ENCODE results near the gene WDSUB1. TPM values are rescaled to one million over a fixed set of nuclear protein-coding genes. Genes with fewer than 3 reads are reported as not detected.

Gene WDSUB1
- total RNA-seq, 1 donor from 2014 or later: 14.3 TPM

- TF ChIP-seq CTCF (IDR thresholded peaks at IDR 0.05; ENCODE audit: unreplicated experiment): no peak
- Mint-ChIP-seq H3K27ac (peak overlapping the region; percentile 94), H3K4me3 (peak overlapping the region; percentile 81), H3K36me3 (no peaks in the 10 kb centered on the region), H3K27me3 (ENCODE audit: low read depth) (no peaks in the 10 kb centered on the region), H3K4me1 (peaks cover 36% of the 10 kb centered on the region), H3K9me3 (no peaks in the 10 kb centered on the region)
- no peak for DNase-seq (ENCODE audit: low spot score in 2 of 2, unreplicated experiment in 2 of 2)
Observed at GRCh38 chr2:159287733-159288132, 1.2 kb upstream of the WDSUB1 start.

- Mint-ChIP-seq H3K36me3 (no peaks in the 10 kb centered on the region), H3K27ac (peak overlapping the region; percentile 94), H3K4me1 (peaks cover 36% of the 10 kb centered on the region), H3K27me3 (ENCODE audit: low read depth) (no peaks in the 10 kb centered on the region), H3K4me3 (peak overlapping the region; percentile 81), H3K9me3 (no peaks in the 10 kb centered on the region)
- DNase-seq (ENCODE audit: low spot score in 2 of 2, unreplicated experiment in 2 of 2): peak; percentile 99
- no peak for TF ChIP-seq CTCF (IDR thresholded peaks at IDR 0.05; ENCODE audit: unreplicated experiment)
Observed at GRCh38 chr2:159286709-159287441, 372 bp upstream of the WDSUB1 start.

GRCh38 chr2:159285433-159285832 lies 1.1 kb downstream of the WDSUB1 start:
- Mint-ChIP-seq H3K27me3 (ENCODE audit: low read depth) (no peaks in the 10 kb centered on the region), H3K27ac (peak overlapping the region; percentile 95), H3K4me1 (peaks cover 30% of the 10 kb centered on the region), H3K9me3 (no peaks in the 10 kb centered on the region), H3K4me3 (peak overlapping the region; percentile 88), H3K36me3 (no peaks in the 10 kb centered on the region)
- no peak for DNase-seq (ENCODE audit: low spot score in 2 of 2, unreplicated experiment in 2 of 2)
- TF ChIP-seq CTCF (IDR thresholded peaks at IDR 0.05; ENCODE audit: unreplicated experiment): no peak

- Mint-ChIP-seq H3K4me3 (no peak overlapping the region), H3K4me1 (peaks cover 33% of the 10 kb centered on the region), H3K27me3 (ENCODE audit: low read depth) (no peaks in the 10 kb centered on the region), H3K9me3 (no peaks in the 10 kb centered on the region), H3K27ac (no peak overlapping the region), H3K36me3 (peaks cover 1% of the 10 kb centered on the region)
- no peak for TF ChIP-seq CTCF (IDR thresholded peaks at IDR 0.05; ENCODE audit: unreplicated experiment)
- DNase-seq (ENCODE audit: low spot score in 2 of 2, unreplicated experiment in 2 of 2): no peak
Observed at GRCh38 chr2:159283529-159283928, 3.0 kb downstream of the WDSUB1 start.

- DNase-seq (ENCODE audit: low spot score in 2 of 2, unreplicated experiment in 2 of 2): no peak
- H3K4me1 Mint-ChIP-seq: peaks cover 32% of the 10 kb centered on the region
- H3K36me3 Mint-ChIP-seq: peaks cover 3% of the 10 kb centered on the region
- TF ChIP-seq CTCF (IDR thresholded peaks at IDR 0.05; ENCODE audit: unreplicated experiment): no peak
- no peak overlapping the region for H3K27ac Mint-ChIP-seq
- H3K27me3 Mint-ChIP-seq (ENCODE audit: low read depth): no peaks in the 10 kb centered on the region
- no peak overlapping the region for H3K4me3 Mint-ChIP-seq
- H3K9me3 Mint-ChIP-seq: no peaks in the 10 kb centered on the region
Observed at GRCh38 chr2:159281002-159281401, 5.5 kb downstream of the WDSUB1 start.

Measured in mesothelial cell of epicardium (in vitro differentiated cells).